CD14-positive monocyte (primary cell): ENCODE results near the gene SUPT6H. TPM values are rescaled to one million over a fixed set of nuclear protein-coding genes. Genes with fewer than 3 reads are reported as not detected.

Experiments used
- DNase-seq, 3 donors: peaks; one replicate each; pipeline ENCODE4 v3.0.0-alpha.2; 2011 to 2022
- H2AFZ ChIP-seq: 2 replicates; pipeline ENCODE4 v1.6.0; 2012; ENCODE audit warnings: mild to moderate bottlenecking, low read depth, low read length, inconsistent platforms; ENCODE audit not compliant: insufficient read depth, poor library complexity, severe bottlenecking
- H3K27ac ChIP-seq, 2 donors: 1 replicate in 1 of 2; 2 replicates in 1 of 2; pipeline ENCODE4 v1.5.1; 2012 to 2013; ENCODE audit warnings: low read length in 2 of 2, control low read depth in 1 of 2, inconsistent platforms in 1 of 2, low read depth in 1 of 2, mild to moderate bottlenecking in 1 of 2
- H3K27me3 ChIP-seq, 2 donors: one replicate each; pipeline versions ENCODE4 v1.6.0 to v1.6.1; 2011 to 2013; ENCODE audit warnings: low read length in 2 of 2; ENCODE audit not compliant: control insufficient read depth in 2 of 2, insufficient read depth in 2 of 2
- H3K36me3 ChIP-seq, 2 donors: replicated peaks in 1 of 2; 1 replicate in 1 of 2; 2 replicates in 1 of 2; pipeline versions ENCODE4 v1.5.1 to v1.6.1; 2012 to 2013; ENCODE audit warnings: low read length in 2 of 2, control low read depth in 1 of 2, inconsistent platforms in 1 of 2, mild to moderate bottlenecking in 1 of 2; ENCODE audit not compliant: insufficient read depth in 2 of 2, control insufficient read depth in 1 of 2
- H3K4me1 ChIP-seq, 2 donors: 1 replicate in 1 of 2; 2 replicates in 1 of 2; pipeline versions ENCODE4 v1.5.1 to v1.6.1; 2012 to 2013; ENCODE audit warnings: low read length in 2 of 2, control low read depth in 1 of 2, inconsistent platforms in 1 of 2, mild to moderate bottlenecking in 1 of 2, moderate library complexity in 1 of 2; ENCODE audit not compliant: insufficient read depth in 2 of 2, control insufficient read depth in 1 of 2
- H3K4me2 ChIP-seq: replicated peaks from 2 replicates; pipeline ENCODE3; 2012; ENCODE audit warnings: low read length, moderate library complexity, mild to moderate bottlenecking; ENCODE audit not compliant: poor library complexity, severe bottlenecking; ENCODE audit errors: extremely low read depth
- H3K4me3 ChIP-seq, 3 experiments: fragments of 200-600 bp in 1 of 3; sonication (generic) in 1 of 3; replicated peaks in 1 of 3; 1 replicate in 2 of 3; 2 replicates in 1 of 3; pipeline ENCODE4 v1.5.1; 2011 to 2013; ENCODE audit warnings: low read length in 3 of 3, mild to moderate bottlenecking in 3 of 3, control low read depth in 2 of 3, low read depth in 2 of 3, inconsistent platforms in 1 of 3, moderate library complexity in 1 of 3
- H3K79me2 ChIP-seq: 2 replicates; pipeline ENCODE4 v1.6.0; 2012; ENCODE audit warnings: mild to moderate bottlenecking, control low read depth, inconsistent platforms, low read length, moderate library complexity; ENCODE audit not compliant: insufficient read depth
- H3K9ac ChIP-seq: 2 replicates; pipeline ENCODE4 v1.6.0; 2017; ENCODE audit warnings: low read length, mild to moderate bottlenecking; ENCODE audit not compliant: insufficient read depth, poor library complexity, severe bottlenecking
- H3K9me3 ChIP-seq, 2 donors: replicated peaks in 1 of 2; 1 replicate in 1 of 2; 2 replicates in 1 of 2; pipeline versions ENCODE4 v1.5.1 to v1.6.1; 2012 to 2013; ENCODE audit warnings: low read length in 2 of 2, control low read depth in 1 of 2; ENCODE audit not compliant: control insufficient read depth in 1 of 2, insufficient read depth in 1 of 2
- H4K20me1 ChIP-seq: 2 replicates; pipeline ENCODE4 v1.6.0; 2012; ENCODE audit warnings: mild to moderate bottlenecking, low read length, control low read depth, moderate library complexity; ENCODE audit not compliant: insufficient read depth
- H3K27ac Mint-ChIP-seq, 7 donors: one replicate each; pipeline ENCODE4 v1.8.0; 2020; ENCODE audit warnings: mild to moderate bottlenecking in 7 of 7, mixed read lengths in 7 of 7, moderate library complexity in 6 of 7, inconsistent platforms in 2 of 7
- H3K27me3 Mint-ChIP-seq, 3 donors: one replicate each; pipeline ENCODE4 v1.8.0; 2021 to 2022; ENCODE audit warnings: low read depth in 3 of 3, mild to moderate bottlenecking in 3 of 3, mixed read lengths in 3 of 3, moderate library complexity in 3 of 3, inconsistent platforms in 1 of 3
- H3K36me3 Mint-ChIP-seq, 2 donors: one replicate each; pipeline ENCODE4 v1.8.0; 2020; ENCODE audit warnings: mixed read lengths in 2 of 2, inconsistent platforms in 1 of 2, mild to moderate bottlenecking in 1 of 2
- H3K4me1 Mint-ChIP-seq: one replicate; pipeline ENCODE4 v1.8.0; 2020; ENCODE audit warnings: mild to moderate bottlenecking, mixed read lengths
- H3K4me3 Mint-ChIP-seq, 2 donors: one replicate each; pipeline ENCODE4 v1.8.0; 2020; ENCODE audit warnings: mild to moderate bottlenecking in 2 of 2, mixed read lengths in 2 of 2, moderate library complexity in 1 of 2
- H3K9me3 Mint-ChIP-seq, 7 donors: one replicate each; pipeline ENCODE4 v1.8.0; 2020 to 2022; ENCODE audit warnings: mixed read lengths in 7 of 7, mild to moderate bottlenecking in 6 of 7, moderate library complexity in 6 of 7, inconsistent platforms in 2 of 7
- WGBS: methylation state at CpG from one replicate; pipeline ENCODE4 v1.1.5; 2013; ENCODE audit warnings: missing lambda C conversion rate; ENCODE audit not compliant: insufficient coverage; 5-methylcytosine and 5-hydroxymethylcytosine counted together
- intact Hi-C, 2 donors: fragments of 100-400 bp; cut with micrococcal nuclease; formaldehyde crosslinking; loops; one replicate each; pipeline versions ENCODE4 v1.15.0 to v1.15.1; 2023
- polyA plus RNA-seq, 3 donors: library from polyadenylated mRNA; depleted of rRNA in 1 of 3; unstranded in 2 of 3; stranded (reverse) in 1 of 3; fragments of 300-500 nt in 2 of 3; fragments of >200 nt in 1 of 3; fragmentation: Illumina TruSeq in 2 of 3; gene quantifications; 1 replicate in 2 of 3; 2 replicates in 1 of 3; pipeline ENCODE4 v1.2.3, GENCODE V29; 2012 to 2021
- TF ChIP-seq, protein P1 (sequence below): fragments of 200-600 bp; IDR thresholded peaks from one replicate; pipeline ENCODE4 v1.8.0; 2022; ENCODE audit warnings: antibody characterized with exemption, mild to moderate bottlenecking

SUPT6H gene
- polyA plus RNA-seq, 3 donors: 3.8 to 33.9 (median 7.8) TPM

DNA sequence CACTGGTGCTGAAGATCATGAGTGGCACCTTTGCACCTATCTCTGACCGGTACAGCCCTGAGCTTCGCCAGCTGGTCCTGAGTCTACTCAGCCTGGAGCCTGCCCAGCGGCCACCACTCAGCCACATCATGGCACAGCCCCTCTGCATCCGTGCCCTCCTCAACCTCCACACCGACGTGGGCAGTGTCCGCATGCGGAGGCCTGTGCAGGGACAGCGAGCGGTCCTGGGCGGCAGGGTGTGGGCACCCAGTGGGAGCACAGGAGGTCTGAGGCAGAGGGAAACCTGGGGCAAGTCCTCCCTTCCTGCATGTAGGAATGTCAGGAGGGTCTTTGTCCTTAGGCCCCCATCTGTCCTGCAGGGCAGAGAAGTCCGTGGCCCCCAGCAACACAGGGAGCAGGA is 75.3 kb downstream of the SUPT6H start:
- Mint-ChIP-seq H3K36me3 (peaks cover 15 to 16% of the 10 kb centered on the region in 2 donors), H3K9me3 (peaks cover 0 to 3% (median 0%) of the 10 kb centered on the region in 7 donors), H3K27ac (no peak overlapping the region), H3K4me3 (no peak overlapping the region), H3K27me3 (peaks cover 6 to 18% (median 8%) of the 10 kb centered on the region in 3 donors), H3K4me1 (peaks cover 18% of the 10 kb centered on the region)
- Histone ChIP-seq H3K27me3 (no peaks in the 10 kb centered on the region), H3K36me3 (no peaks in the 10 kb centered on the region), H4K20me1 (no peaks in the 10 kb centered on the region), H3K79me2 (no peaks in the 10 kb centered on the region), H2AFZ (no peak overlapping the region), H3K4me1 (peaks cover 17 to 19% of the 10 kb centered on the region in 2 donors), H3K27ac (no peak overlapping the region), H3K9ac (no peak overlapping the region), H3K4me2 (no peak overlapping the region), H3K4me3 (no peak overlapping the region), H3K9me3 (no peaks in the 10 kb centered on the region)
- WGBS: 97% methylated on average over 12 of the region's 12 CpGs
- no peak for DNase-seq
- TF ChIP-seq, protein P1, sequence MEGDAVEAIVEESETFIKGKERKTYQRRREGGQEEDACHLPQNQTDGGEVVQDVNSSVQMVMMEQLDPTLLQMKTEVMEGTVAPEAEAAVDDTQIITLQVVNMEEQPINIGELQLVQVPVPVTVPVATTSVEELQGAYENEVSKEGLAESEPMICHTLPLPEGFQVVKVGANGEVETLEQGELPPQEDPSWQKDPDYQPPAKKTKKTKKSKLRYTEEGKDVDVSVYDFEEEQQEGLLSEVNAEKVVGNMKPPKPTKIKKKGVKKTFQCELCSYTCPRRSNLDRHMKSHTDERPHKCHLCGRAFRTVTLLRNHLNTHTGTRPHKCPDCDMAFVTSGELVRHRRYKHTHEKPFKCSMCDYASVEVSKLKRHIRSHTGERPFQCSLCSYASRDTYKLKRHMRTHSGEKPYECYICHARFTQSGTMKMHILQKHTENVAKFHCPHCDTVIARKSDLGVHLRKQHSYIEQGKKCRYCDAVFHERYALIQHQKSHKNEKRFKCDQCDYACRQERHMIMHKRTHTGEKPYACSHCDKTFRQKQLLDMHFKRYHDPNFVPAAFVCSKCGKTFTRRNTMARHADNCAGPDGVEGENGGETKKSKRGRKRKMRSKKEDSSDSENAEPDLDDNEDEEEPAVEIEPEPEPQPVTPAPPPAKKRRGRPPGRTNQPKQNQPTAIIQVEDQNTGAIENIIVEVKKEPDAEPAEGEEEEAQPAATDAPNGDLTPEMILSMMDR: no peak
- intact Hi-C loops: no loop called here

DNA sequence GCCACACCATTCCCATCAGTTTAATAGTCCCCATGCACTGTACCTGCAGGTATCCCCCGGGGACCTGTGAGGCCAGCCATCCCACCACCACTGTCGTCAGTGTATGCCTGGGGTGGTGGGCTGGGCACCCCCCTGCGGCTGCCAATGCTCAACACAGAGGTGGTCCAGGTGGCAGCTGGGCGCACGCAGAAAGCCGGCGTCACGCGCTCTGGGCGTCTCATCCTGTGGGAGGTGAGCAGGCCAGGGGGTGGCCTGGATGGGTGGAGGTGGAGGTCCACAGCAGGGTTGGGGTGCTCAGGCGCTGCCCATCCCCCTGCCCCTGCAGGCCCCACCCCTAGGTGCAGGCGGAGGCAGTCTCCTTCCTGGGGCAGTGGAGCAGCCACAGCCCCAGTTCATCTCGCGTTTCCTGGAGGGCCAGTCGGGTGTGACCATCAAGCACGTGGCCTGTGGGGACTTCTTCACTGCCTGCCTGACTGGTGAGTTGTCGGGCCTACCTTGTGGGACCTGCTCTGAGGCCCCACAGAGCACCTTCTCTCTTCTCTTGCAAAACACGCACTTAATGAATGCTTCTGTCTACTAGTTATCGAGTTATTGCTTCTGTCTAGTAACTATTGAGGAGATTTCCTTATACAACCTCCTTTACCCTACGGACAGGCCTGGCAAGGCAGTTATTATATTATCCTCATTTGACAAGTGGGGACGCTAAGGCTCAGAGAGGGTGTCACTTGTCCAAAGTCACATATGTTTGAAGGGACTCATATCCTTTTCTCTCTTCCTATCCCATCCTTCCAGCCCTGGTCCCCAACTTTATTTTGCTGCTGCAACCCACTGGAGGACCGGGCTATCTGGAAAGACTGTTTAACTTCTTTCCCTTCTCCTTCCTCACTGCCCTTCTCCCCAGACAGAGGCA is 76.0 kb downstream of the SUPT6H start:
- no peak overlapping the region for H3K4me3 Mint-ChIP-seq
- H3K4me3 ChIP-seq: no peak overlapping the region

More for the DNA sequence above, 76.0 kb downstream of the SUPT6H start:
- Mint-ChIP-seq H3K4me1 (peaks cover 19% of the 10 kb centered on the region), H3K36me3 (peaks cover 15 to 16% of the 10 kb centered on the region in 2 donors), H3K27ac (no peak overlapping the region), H3K27me3 (peaks cover 6 to 21% (median 8%) of the 10 kb centered on the region in 3 donors), H3K9me3 (peaks cover 0 to 3% (median 0%) of the 10 kb centered on the region in 7 donors)
- H3K4me1 ChIP-seq: peaks cover 24 to 26% of the 10 kb centered on the region in 2 donors
- no peaks in the 10 kb centered on the region for H3K9me3 ChIP-seq
- WGBS: 94% methylated on average over 18 of the region's 22 CpGs
- H2AFZ ChIP-seq: no peak overlapping the region
- no peak overlapping the region for H3K27ac ChIP-seq
- H3K4me2 ChIP-seq: no peak overlapping the region
- no peaks in the 10 kb centered on the region for H4K20me1 ChIP-seq
- H3K27me3 ChIP-seq: no peaks in the 10 kb centered on the region
- H3K9ac ChIP-seq: no peak overlapping the region
- H3K79me2 ChIP-seq: no peaks in the 10 kb centered on the region
- DNase-seq: no peak
- TF ChIP-seq, protein P1: no peak
- intact Hi-C loops: no loop called here
- no peaks in the 10 kb centered on the region for H3K36me3 ChIP-seq
